HL-60 (cell line): ENCODE results near the gene TDRD10.

Source experiments
- GABPA ChIP-seq: IDR thresholded peaks from 2 replicates; pipeline ENCODE4 v1.6.1; 2012; ENCODE audit warnings: low read depth
- POLR2AphosphoS5 ChIP-seq: IDR thresholded peaks from 2 replicates; pipeline ENCODE4 v1.6.1; 2012; ENCODE audit warnings: low read depth
- SPI1 ChIP-seq: IDR thresholded peaks from 2 replicates; pipeline ENCODE4 v1.6.1; 2012; ENCODE audit warnings: low read depth, mild to moderate bottlenecking, borderline replicate concordance
- TF ChIP-seq, protein P1 (sequence below): IDR thresholded peaks from one replicate; pipeline ENCODE4 v1.5.1; 2011; ENCODE audit warnings: low read length, control low read depth, inconsistent platforms; ENCODE audit not compliant: insufficient read depth

DNA sequence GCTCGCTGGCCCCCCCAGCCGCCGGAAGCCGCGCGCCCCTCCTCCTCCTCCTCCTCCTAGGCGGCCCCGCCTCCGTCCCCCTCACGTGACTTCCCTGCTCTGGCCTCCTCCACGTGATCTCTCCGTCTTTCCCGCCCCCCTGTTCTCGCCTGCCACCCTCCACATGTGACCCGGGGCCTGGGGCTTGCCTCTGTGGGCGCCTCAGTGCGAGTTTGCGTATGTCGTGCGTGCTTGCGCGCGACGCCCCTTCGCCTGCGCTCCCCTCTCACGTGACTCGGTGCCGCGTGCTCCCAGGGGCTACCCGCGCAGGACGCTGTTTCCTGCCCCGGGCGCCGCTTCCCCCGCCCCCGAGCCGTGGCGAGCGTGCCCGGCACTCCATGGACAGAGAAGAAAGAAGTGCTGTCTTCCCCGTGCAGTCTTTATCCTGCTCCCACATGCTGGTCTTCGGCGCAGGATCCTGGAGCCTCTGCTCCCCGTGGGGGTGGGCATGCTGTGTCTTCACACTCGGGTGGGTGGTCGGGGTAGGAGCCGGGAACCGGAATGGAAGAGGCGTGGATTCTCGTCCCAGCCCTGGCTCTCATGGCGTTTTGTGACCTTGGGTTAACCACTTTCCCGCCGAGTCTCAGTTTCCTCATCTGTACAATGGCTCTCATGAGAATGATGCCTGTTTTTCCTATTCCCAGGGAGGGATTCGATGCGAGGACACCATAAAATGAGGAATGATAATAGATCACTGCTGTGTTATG is 56.9 kb downstream of the TDRD10 start:
- TF ChIP-seq SPI1 (0 out of 2 replicates have a peak, but pooled peaks have one; percentile 6), POLR2AphosphoS5 (peak; percentile 87), GABPA (peak; percentile 43)
- TF ChIP-seq, protein P1, sequence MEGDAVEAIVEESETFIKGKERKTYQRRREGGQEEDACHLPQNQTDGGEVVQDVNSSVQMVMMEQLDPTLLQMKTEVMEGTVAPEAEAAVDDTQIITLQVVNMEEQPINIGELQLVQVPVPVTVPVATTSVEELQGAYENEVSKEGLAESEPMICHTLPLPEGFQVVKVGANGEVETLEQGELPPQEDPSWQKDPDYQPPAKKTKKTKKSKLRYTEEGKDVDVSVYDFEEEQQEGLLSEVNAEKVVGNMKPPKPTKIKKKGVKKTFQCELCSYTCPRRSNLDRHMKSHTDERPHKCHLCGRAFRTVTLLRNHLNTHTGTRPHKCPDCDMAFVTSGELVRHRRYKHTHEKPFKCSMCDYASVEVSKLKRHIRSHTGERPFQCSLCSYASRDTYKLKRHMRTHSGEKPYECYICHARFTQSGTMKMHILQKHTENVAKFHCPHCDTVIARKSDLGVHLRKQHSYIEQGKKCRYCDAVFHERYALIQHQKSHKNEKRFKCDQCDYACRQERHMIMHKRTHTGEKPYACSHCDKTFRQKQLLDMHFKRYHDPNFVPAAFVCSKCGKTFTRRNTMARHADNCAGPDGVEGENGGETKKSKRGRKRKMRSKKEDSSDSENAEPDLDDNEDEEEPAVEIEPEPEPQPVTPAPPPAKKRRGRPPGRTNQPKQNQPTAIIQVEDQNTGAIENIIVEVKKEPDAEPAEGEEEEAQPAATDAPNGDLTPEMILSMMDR: no peak
